ENCODE measurements around the gene ZDHHC13.
"Not testable (repeated sequence)": the region's sequence is repeated elsewhere in the genome, so short reads cannot be mapped to it uniquely, and the experiment has no call there.

The ZDHHC13 gene

GRCh38 chr11:19101796-19102520 lies 15.0 kb upstream of the ZDHHC13 start:
- no peak for DNase-seq

- no peak for DNase-seq
Measured at GRCh38 chr11:19102521-19102900, 14.5 kb upstream of the ZDHHC13 start.

- peak; percentile 32 for DNase-seq
Measured at GRCh38 chr11:19105011-19105410, 12.0 kb upstream of the ZDHHC13 start.

GRCh38 chr11:19107125-19107524 lies 9.8 kb upstream of the ZDHHC13 start:
- no peak for DNase-seq

- DNase-seq, result no peak
Measured at GRCh38 chr11:19110295-19110694, 6.7 kb upstream of the ZDHHC13 start.

GRCh38 chr11:19111809-19112208 lies 5.2 kb upstream of the ZDHHC13 start:
- DNase-seq, result no peak

GRCh38 chr11:19116276-19116970 lies 545 bp upstream of the ZDHHC13 start:
- DNase-seq, result no peak

GRCh38 chr11:19117760-19118097 lies 761 bp downstream of the ZDHHC13 start:
- no peak for DNase-seq

- DNase-seq, result no peak
Measured at GRCh38 chr11:19121646-19122045, 4.7 kb downstream of the ZDHHC13 start.

GRCh38 chr11:19122960-19123615 lies 6.1 kb downstream of the ZDHHC13 start:
- DNase-seq, result no peak

GRCh38 chr11:19126562-19127325 lies 9.8 kb downstream of the ZDHHC13 start:
- DNase-seq, result not testable (repeated sequence)

- DNase-seq, result no peak
Measured at GRCh38 chr11:19134004-19134403, 17.0 kb downstream of the ZDHHC13 start.

- DNase-seq, result not testable (repeated sequence)
Measured at GRCh38 chr11:19136884-19137283, 19.9 kb downstream of the ZDHHC13 start.

GRCh38 chr11:19145319-19145718 lies 28.4 kb downstream of the ZDHHC13 start:
- DNase-seq, result no peak

- DNase-seq, result no peak
Measured at GRCh38 chr11:19156892-19157291, 39.9 kb downstream of the ZDHHC13 start.

GRCh38 chr11:19160847-19161246 lies 43.9 kb downstream of the ZDHHC13 start:
- no peak for DNase-seq

GRCh38 chr11:19161651-19162050 lies 44.7 kb downstream of the ZDHHC13 start:
- no peak for DNase-seq

GRCh38 chr11:19162951-19163505 lies 46.1 kb downstream of the ZDHHC13 start:
- peak; percentile 63 for DNase-seq

- DNase-seq, result no peak
Measured at GRCh38 chr11:19163617-19164016, 46.6 kb downstream of the ZDHHC13 start.

- no peak for DNase-seq
Measured at GRCh38 chr11:19164230-19164855, 47.4 kb downstream of the ZDHHC13 start.

GRCh38 chr11:19164881-19165280 lies 47.9 kb downstream of the ZDHHC13 start:
- DNase-seq, result no peak

- DNase-seq, result no peak
Measured at GRCh38 chr11:19168090-19168489, 51.1 kb downstream of the ZDHHC13 start.

Measured in inflammatory macrophage treated with lipopolysaccharide for 4 hours (primary cell).